Activated T-cell treated with anti-CD3 and anti-CD28 coated beads, Interleukin-2, amount 50 U/mL, for 24 hours (primary cell): ENCODE measurements around the gene CCDC177.
A peak's percentile ranks its signal among the peaks of the same experiment; 100 is the strongest.

Source experiments
- DNase-seq: peaks from one replicate; pipeline ENCODE4 v3.0.0-alpha.2; 2020
- H3K27ac Mint-ChIP-seq: 2 replicates; pipeline ENCODE4 v1.8.0; 2020; ENCODE audit warnings: mild to moderate bottlenecking, mixed read lengths
- H3K27me3 Mint-ChIP-seq: 2 replicates; pipeline ENCODE4 v1.8.0; 2020; ENCODE audit warnings: mixed read lengths
- H3K36me3 Mint-ChIP-seq: 2 replicates; pipeline ENCODE4 v1.8.0; 2020; ENCODE audit warnings: low read depth, mixed read lengths
- H3K4me1 Mint-ChIP-seq: 2 replicates; pipeline ENCODE4 v1.8.0; 2020; ENCODE audit warnings: low read depth, mixed read lengths
- H3K4me3 Mint-ChIP-seq: 2 replicates; pipeline ENCODE4 v1.8.0; 2020; ENCODE audit warnings: mild to moderate bottlenecking, moderate library complexity, mixed read lengths
- H3K9me3 Mint-ChIP-seq: 2 replicates; pipeline ENCODE4 v1.8.0; 2020; ENCODE audit warnings: mixed read lengths

CCDC177 gene

GRCh38 chr14:69567563-69567962 lies 7.1 kb downstream of the CCDC177 start:
- H3K27me3 Mint-ChIP-seq, result peaks cover 87% of the 10 kb centered on the region
- H3K27ac Mint-ChIP-seq, result no peak overlapping the region
- H3K9me3 Mint-ChIP-seq, result no peaks in the 10 kb centered on the region

GRCh38 chr14:69561893-69562292 lies 12.8 kb downstream of the CCDC177 start:
- Mint-ChIP-seq H3K27me3 (peaks cover 71% of the 10 kb centered on the region), H3K4me1 (no peaks in the 10 kb centered on the region), H3K9me3 (no peaks in the 10 kb centered on the region), H3K36me3 (no peaks in the 10 kb centered on the region), H3K27ac (no peak overlapping the region), H3K4me3 (no peak overlapping the region)
- DNase-seq, result no peak

More at GRCh38 chr14:69567563-69567962, 7.1 kb downstream of the CCDC177 start:
- DNase-seq, result no peak
- Mint-ChIP-seq H3K4me3 (no peak overlapping the region), H3K36me3 (no peaks in the 10 kb centered on the region), H3K4me1 (peaks cover 5% of the 10 kb centered on the region)

GRCh38 chr14:69560826-69561225 lies 13.8 kb downstream of the CCDC177 start:
- no peak for DNase-seq
- no peak overlapping the region for H3K4me3 Mint-ChIP-seq
- no peaks in the 10 kb centered on the region for H3K36me3 Mint-ChIP-seq
- no peak overlapping the region for H3K27ac Mint-ChIP-seq
- H3K4me1 Mint-ChIP-seq, result no peaks in the 10 kb centered on the region
- H3K27me3 Mint-ChIP-seq, result peaks cover 67% of the 10 kb centered on the region
- H3K9me3 Mint-ChIP-seq, result no peaks in the 10 kb centered on the region

GRCh38 chr14:69559581-69560011 lies 15.1 kb downstream of the CCDC177 start:
- peaks cover 58% of the 10 kb centered on the region for H3K27me3 Mint-ChIP-seq
- H3K4me3 Mint-ChIP-seq, result no peak overlapping the region

GRCh38 chr14:69558774-69559173 lies 15.9 kb downstream of the CCDC177 start:
- peaks cover 53% of the 10 kb centered on the region for H3K27me3 Mint-ChIP-seq
- H3K9me3 Mint-ChIP-seq, result no peaks in the 10 kb centered on the region
- no peaks in the 10 kb centered on the region for H3K4me1 Mint-ChIP-seq
- no peaks in the 10 kb centered on the region for H3K36me3 Mint-ChIP-seq
- no peak overlapping the region for H3K4me3 Mint-ChIP-seq
- no peak overlapping the region for H3K27ac Mint-ChIP-seq
- DNase-seq, result no peak

More at GRCh38 chr14:69559581-69560011, 15.1 kb downstream of the CCDC177 start:
- H3K27ac Mint-ChIP-seq, result no peak overlapping the region
- no peaks in the 10 kb centered on the region for H3K36me3 Mint-ChIP-seq
- DNase-seq, result no peak
- no peaks in the 10 kb centered on the region for H3K9me3 Mint-ChIP-seq
- no peaks in the 10 kb centered on the region for H3K4me1 Mint-ChIP-seq

GRCh38 chr14:69554500-69554899 lies 20.2 kb downstream of the CCDC177 start:
- Mint-ChIP-seq H3K4me1 (no peaks in the 10 kb centered on the region), H3K9me3 (no peaks in the 10 kb centered on the region), H3K36me3 (no peaks in the 10 kb centered on the region), H3K27ac (no peak overlapping the region), H3K4me3 (no peak overlapping the region), H3K27me3 (peaks cover 44% of the 10 kb centered on the region)
- DNase-seq, result no peak

- Mint-ChIP-seq H3K4me3 (no peak overlapping the region), H3K9me3 (no peaks in the 10 kb centered on the region), H3K36me3 (no peaks in the 10 kb centered on the region), H3K27ac (no peak overlapping the region), H3K27me3 (peaks cover 46% of the 10 kb centered on the region), H3K4me1 (no peaks in the 10 kb centered on the region)
- no peak for DNase-seq
These were observed 21.4 kb downstream of the CCDC177 start for GRCh38 chr14:69553252-69553651.

GRCh38 chr14:69551511-69551910 lies 23.2 kb downstream of the CCDC177 start:
- no peak overlapping the region for H3K27ac Mint-ChIP-seq
- H3K4me3 Mint-ChIP-seq, result no peak overlapping the region
- H3K27me3 Mint-ChIP-seq, result peaks cover 50% of the 10 kb centered on the region
- H3K36me3 Mint-ChIP-seq, result no peaks in the 10 kb centered on the region
- DNase-seq, result no peak
- H3K9me3 Mint-ChIP-seq, result no peaks in the 10 kb centered on the region
- peaks cover 1% of the 10 kb centered on the region for H3K4me1 Mint-ChIP-seq

- no peaks in the 10 kb centered on the region for H3K36me3 Mint-ChIP-seq
- no peak for DNase-seq
- no peaks in the 10 kb centered on the region for H3K9me3 Mint-ChIP-seq
- H3K27me3 Mint-ChIP-seq, result peaks cover 63% of the 10 kb centered on the region
- no peak overlapping the region for H3K4me3 Mint-ChIP-seq
- peaks cover 10% of the 10 kb centered on the region for H3K4me1 Mint-ChIP-seq
- no peak overlapping the region for H3K27ac Mint-ChIP-seq
These were observed 26.1 kb downstream of the CCDC177 start for GRCh38 chr14:69548566-69548965.

GRCh38 chr14:69547701-69548348 lies 26.8 kb downstream of the CCDC177 start:
- Mint-ChIP-seq H3K27ac (no peak overlapping the region), H3K9me3 (no peaks in the 10 kb centered on the region), H3K4me1 (peaks cover 13% of the 10 kb centered on the region), H3K27me3 (peaks cover 63% of the 10 kb centered on the region), H3K4me3 (no peak overlapping the region), H3K36me3 (no peaks in the 10 kb centered on the region)
- DNase-seq, result peak; percentile 40

- peak; percentile 34 for DNase-seq
- H3K4me1 Mint-ChIP-seq, result peaks cover 13% of the 10 kb centered on the region
- H3K27ac Mint-ChIP-seq, result no peak overlapping the region
- peaks cover 46% of the 10 kb centered on the region for H3K27me3 Mint-ChIP-seq
- H3K36me3 Mint-ChIP-seq, result no peaks in the 10 kb centered on the region
- H3K9me3 Mint-ChIP-seq, result no peaks in the 10 kb centered on the region
- no peak overlapping the region for H3K4me3 Mint-ChIP-seq
These were observed 31.1 kb downstream of the CCDC177 start for GRCh38 chr14:69543341-69544115.

GRCh38 chr14:69542311-69542710 lies 32.4 kb downstream of the CCDC177 start:
- Mint-ChIP-seq H3K27me3 (peaks cover 48% of the 10 kb centered on the region), H3K27ac (no peak overlapping the region), H3K36me3 (no peaks in the 10 kb centered on the region), H3K9me3 (no peaks in the 10 kb centered on the region), H3K4me3 (no peak overlapping the region), H3K4me1 (peaks cover 12% of the 10 kb centered on the region)
- no peak for DNase-seq

GRCh38 chr14:69540654-69541335 lies 33.9 kb downstream of the CCDC177 start:
- H3K27me3 Mint-ChIP-seq, result peaks cover 49% of the 10 kb centered on the region
- no peaks in the 10 kb centered on the region for H3K36me3 Mint-ChIP-seq
- H3K9me3 Mint-ChIP-seq, result no peaks in the 10 kb centered on the region
- DNase-seq, result no peak
- no peak overlapping the region for H3K4me3 Mint-ChIP-seq
- no peak overlapping the region for H3K27ac Mint-ChIP-seq
- peaks cover 12% of the 10 kb centered on the region for H3K4me1 Mint-ChIP-seq

- peaks cover 54% of the 10 kb centered on the region for H3K27me3 Mint-ChIP-seq
- H3K27ac Mint-ChIP-seq, result no peak overlapping the region
- peaks cover 12% of the 10 kb centered on the region for H3K4me1 Mint-ChIP-seq
- no peak overlapping the region for H3K4me3 Mint-ChIP-seq
- H3K36me3 Mint-ChIP-seq, result no peaks in the 10 kb centered on the region
- no peak for DNase-seq
- H3K9me3 Mint-ChIP-seq, result no peaks in the 10 kb centered on the region
These were observed 34.9 kb downstream of the CCDC177 start for GRCh38 chr14:69539631-69540410.
